Measurements from ENCODE around the gene EFHD1. TPM values are rescaled to one million over a fixed set of nuclear protein-coding genes. Genes with fewer than 3 reads are reported as not detected.
"Not testable (repeated sequence)": the region's sequence is repeated elsewhere in the genome, so short reads cannot be mapped to it uniquely, and the experiment has no call there.

Gene EFHD1
- total RNA-seq, 1 experiment from 2014 or later, result 0.07 TPM

DNA sequence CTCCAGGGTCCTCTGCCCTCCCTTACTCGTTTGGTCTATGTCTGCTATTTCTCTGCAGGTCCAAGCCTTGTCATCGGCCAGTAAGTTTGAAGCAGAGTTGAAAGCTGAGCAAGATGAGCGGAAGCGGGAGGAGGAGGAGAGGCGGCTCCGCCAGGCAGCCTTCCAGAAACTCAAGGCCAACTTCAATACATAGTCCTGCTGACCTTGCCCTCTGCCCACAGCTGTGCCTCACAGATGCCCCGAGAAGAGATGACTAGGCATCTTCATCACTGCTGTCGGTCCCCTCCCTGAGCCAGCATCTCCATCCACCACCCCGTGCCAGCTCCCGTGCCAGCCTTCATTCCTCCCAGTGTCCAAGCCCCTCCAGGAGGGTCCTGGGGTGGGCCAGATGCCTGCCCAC, 48.1 kb downstream of the EFHD1 start:
- no peak overlapping the region for H2AFZ ChIP-seq (ENCODE audit: low read length)
- H3K27me3 ChIP-seq (ENCODE audit: low read length), result peaks cover 10% of the 10 kb centered on the region; the same call in 1 of the 2 replicates
- intact Hi-C loops (cut with micrococcal nuclease), result no loop called here
- no peak overlapping the region for H3K27ac ChIP-seq (ENCODE audit: low read length)
- no peaks in the 10 kb centered on the region for H3K79me2 ChIP-seq (ENCODE audit: low read length)
- no peak overlapping the region for H3K9ac ChIP-seq (ENCODE audit: low read length)
- no peaks in the 10 kb centered on the region for H4K20me1 ChIP-seq (ENCODE audit: low read length)
- H3K9me2 ChIP-seq (replicated peaks; ENCODE audit: low read length), result no peaks in the 10 kb centered on the region
- no peaks in the 10 kb centered on the region for H3K4me1 ChIP-seq (ENCODE audit: insufficient read depth, low read length)
- no TSS peak for BruUV-seq (replicated peaks)
- ATAC-seq, result no peak
- no peaks in the 10 kb centered on the region for H3K9me3 ChIP-seq (ENCODE audit: low read length)
- H3K4me3 ChIP-seq (ENCODE audit: low read length), result no peak overlapping the region
- DNase-seq, result no peak
- no peaks in the 10 kb centered on the region for H3F3A ChIP-seq (ENCODE audit: low read length, unreplicated experiment)
- no peak overlapping the region for H3K4me2 ChIP-seq (ENCODE audit: low read length)
- TF ChIP-seq EZH2 (IDR thresholded peaks at IDR 0.05; ENCODE audit: low read length, unreplicated experiment), result no peak
- TF ChIP-seq, protein P1, sequence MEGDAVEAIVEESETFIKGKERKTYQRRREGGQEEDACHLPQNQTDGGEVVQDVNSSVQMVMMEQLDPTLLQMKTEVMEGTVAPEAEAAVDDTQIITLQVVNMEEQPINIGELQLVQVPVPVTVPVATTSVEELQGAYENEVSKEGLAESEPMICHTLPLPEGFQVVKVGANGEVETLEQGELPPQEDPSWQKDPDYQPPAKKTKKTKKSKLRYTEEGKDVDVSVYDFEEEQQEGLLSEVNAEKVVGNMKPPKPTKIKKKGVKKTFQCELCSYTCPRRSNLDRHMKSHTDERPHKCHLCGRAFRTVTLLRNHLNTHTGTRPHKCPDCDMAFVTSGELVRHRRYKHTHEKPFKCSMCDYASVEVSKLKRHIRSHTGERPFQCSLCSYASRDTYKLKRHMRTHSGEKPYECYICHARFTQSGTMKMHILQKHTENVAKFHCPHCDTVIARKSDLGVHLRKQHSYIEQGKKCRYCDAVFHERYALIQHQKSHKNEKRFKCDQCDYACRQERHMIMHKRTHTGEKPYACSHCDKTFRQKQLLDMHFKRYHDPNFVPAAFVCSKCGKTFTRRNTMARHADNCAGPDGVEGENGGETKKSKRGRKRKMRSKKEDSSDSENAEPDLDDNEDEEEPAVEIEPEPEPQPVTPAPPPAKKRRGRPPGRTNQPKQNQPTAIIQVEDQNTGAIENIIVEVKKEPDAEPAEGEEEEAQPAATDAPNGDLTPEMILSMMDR (conservative IDR thresholded peaks at IDR 0.05; ENCODE audit: low read depth, low read length), result no peak
- no peak for TF ChIP-seq EZH2phosphoT487 (IDR thresholded peaks at IDR 0.05; ENCODE audit: borderline replicate concordance, low read length)
- ChIA-PET CTCF (no interaction called here), POLR2A (ENCODE audit: unreplicated experiment) (no interaction called here)
- no peaks in the 10 kb centered on the region for H3K36me3 ChIP-seq (ENCODE audit: low read depth, low read length)

DNA sequence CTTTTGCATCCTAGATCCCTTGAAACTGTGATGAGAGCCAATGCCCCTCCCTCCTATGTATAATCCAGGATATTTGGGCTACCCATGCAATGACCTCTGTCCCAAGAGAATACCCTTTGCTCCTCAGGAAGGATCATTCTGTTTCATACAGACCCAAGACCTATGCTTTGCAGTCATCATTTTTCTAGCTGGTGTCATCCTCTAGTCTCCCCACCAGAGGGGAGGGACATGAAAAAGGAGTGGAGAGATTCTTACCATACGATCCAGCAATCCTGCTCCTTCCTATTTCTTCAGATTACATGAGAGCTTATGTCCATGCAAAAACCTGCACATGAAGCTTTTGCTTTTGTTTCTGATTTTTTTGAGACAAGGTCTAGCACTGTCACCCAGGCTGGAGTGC, 50.0 kb downstream of the EFHD1 start:
- Histone ChIP-seq H3K27me3 (ENCODE audit: low read length) (peaks cover 10% of the 10 kb centered on the region; the same call in 1 of the 2 replicates), H3K79me2 (ENCODE audit: low read length) (no peaks in the 10 kb centered on the region), H3K9ac (ENCODE audit: low read length) (no peak overlapping the region), H3F3A (ENCODE audit: low read length, unreplicated experiment) (no peaks in the 10 kb centered on the region), H3K27ac (ENCODE audit: low read length) (no peak overlapping the region), H3K9me3 (ENCODE audit: low read length) (no peaks in the 10 kb centered on the region), H3K9me2 (replicated peaks; ENCODE audit: low read length) (no peaks in the 10 kb centered on the region), H3K4me1 (ENCODE audit: insufficient read depth, low read length) (no peaks in the 10 kb centered on the region), H3K36me3 (ENCODE audit: low read depth, low read length) (no peaks in the 10 kb centered on the region), H2AFZ (ENCODE audit: low read length) (no peak overlapping the region), H3K4me3 (ENCODE audit: low read length) (no peak overlapping the region), H4K20me1 (ENCODE audit: low read length) (no peaks in the 10 kb centered on the region), H3K4me2 (ENCODE audit: low read length) (no peak overlapping the region)
- TF ChIP-seq, protein P1 (conservative IDR thresholded peaks at IDR 0.05; ENCODE audit: low read depth, low read length), result no peak
- no peak for TF ChIP-seq EZH2 (IDR thresholded peaks at IDR 0.05; ENCODE audit: low read length, unreplicated experiment)
- TF ChIP-seq EZH2phosphoT487 (IDR thresholded peaks at IDR 0.05; ENCODE audit: borderline replicate concordance, low read length), result no peak
- ChIA-PET CTCF (no interaction called here), POLR2A (ENCODE audit: unreplicated experiment) (no interaction called here)
- BruUV-seq (replicated peaks), result no TSS peak
- ATAC-seq (peak; percentile 38; the same call in 1 of the 2 replicates), DNase-seq (no peak)
- intact Hi-C loops (cut with micrococcal nuclease), result no loop called here

DNA sequence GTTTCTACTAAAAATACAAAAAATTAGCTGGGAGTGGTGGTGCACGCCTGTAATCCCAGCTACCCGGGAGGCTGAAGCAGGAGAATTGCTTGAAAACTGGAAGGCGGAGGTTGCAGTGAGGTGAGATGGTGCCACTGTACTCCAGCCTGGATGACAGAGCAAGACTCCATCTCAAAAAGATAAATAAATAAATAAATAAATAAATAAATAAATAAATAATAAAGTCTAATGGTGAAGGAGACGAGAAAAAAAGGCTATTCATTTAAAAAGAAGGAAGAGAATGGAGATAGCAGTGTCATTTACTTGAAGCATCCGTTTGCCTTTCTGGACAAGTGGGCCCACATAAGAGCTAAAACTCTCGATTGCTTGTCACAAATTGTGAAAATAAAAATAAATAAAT, 52.0 kb downstream of the EFHD1 start:
- H3K9ac ChIP-seq (ENCODE audit: low read length); ATAC-seq; DNase-seq; H3K4me2 ChIP-seq (ENCODE audit: low read length); H3K36me3 ChIP-seq (ENCODE audit: low read depth, low read length); H3F3A ChIP-seq (ENCODE audit: low read length, unreplicated experiment); BruUV-seq (replicated peaks); H4K20me1 ChIP-seq (ENCODE audit: low read length); H3K9me3 ChIP-seq (ENCODE audit: low read length); H3K27ac ChIP-seq (ENCODE audit: low read length); H3K27me3 ChIP-seq (ENCODE audit: low read length); POLR2A ChIA-PET (ENCODE audit: unreplicated experiment); H3K4me3 ChIP-seq (ENCODE audit: low read length); intact Hi-C loops (cut with micrococcal nuclease); H3K4me1 ChIP-seq (ENCODE audit: insufficient read depth, low read length); H3K9me2 ChIP-seq (replicated peaks; ENCODE audit: low read length); H2AFZ ChIP-seq (ENCODE audit: low read length); H3K79me2 ChIP-seq (ENCODE audit: low read length): not testable (repeated sequence)
- CTCF ChIA-PET, result interaction anchor here (0.6 kb wide), 1 partner anchor 123 kb away, joined by 3 read pairs; no protein-coding TSS in a partner anchor
